ENCODE data around the gene LOXL3.
"Not testable (repeated sequence)": the region's sequence is repeated elsewhere in the genome, so short reads cannot be mapped to it uniquely, and the experiment has no call there.

The LOXL3 gene

GRCh38 chr2:74573747-74574562 is 20.2 kb upstream of the LOXL3 start:
- DNase-seq (ENCODE audit: low read depth in 2 of 2): no peak

GRCh38 chr2:74572178-74572925 is 18.6 kb upstream of the LOXL3 start:
- DNase-seq (ENCODE audit: low read depth in 2 of 2): no peak

GRCh38 chr2:74571058-74571457 is 17.3 kb upstream of the LOXL3 start:
- DNase-seq (ENCODE audit: low read depth in 2 of 2): no peak

- no peak for DNase-seq (ENCODE audit: low read depth in 2 of 2)
Observed at GRCh38 chr2:74569686-74570085, 15.9 kb upstream of the LOXL3 start.

- DNase-seq (ENCODE audit: low read depth in 2 of 2): no peak
Observed at GRCh38 chr2:74567881-74568280, 14.1 kb upstream of the LOXL3 start.

- no peak for DNase-seq (ENCODE audit: low read depth in 2 of 2)
Observed at GRCh38 chr2:74566754-74567085, 13.0 kb upstream of the LOXL3 start.

- DNase-seq (ENCODE audit: low read depth in 2 of 2): no peak
Observed at GRCh38 chr2:74566076-74566753, 12.5 kb upstream of the LOXL3 start.

- no peak for DNase-seq (ENCODE audit: low read depth in 2 of 2)
Observed at GRCh38 chr2:74564222-74564621, 10.5 kb upstream of the LOXL3 start.

- DNase-seq (ENCODE audit: low read depth in 2 of 2): no peak
Observed at GRCh38 chr2:74562126-74562775, 8.5 kb upstream of the LOXL3 start.

- not testable (repeated sequence) for DNase-seq (ENCODE audit: low read depth in 2 of 2)
Observed at GRCh38 chr2:74561022-74561421, 7.3 kb upstream of the LOXL3 start.

GRCh38 chr2:74560591-74560990 is 6.8 kb upstream of the LOXL3 start:
- DNase-seq (ENCODE audit: low read depth in 2 of 2): no peak

- no peak for DNase-seq (ENCODE audit: low read depth in 2 of 2)
Observed at GRCh38 chr2:74559912-74560311, 6.2 kb upstream of the LOXL3 start.

- no peak for DNase-seq (ENCODE audit: low read depth in 2 of 2)
Observed at GRCh38 chr2:74558284-74559230, 4.8 kb upstream of the LOXL3 start.

- no peak for DNase-seq (ENCODE audit: low read depth in 2 of 2)
Observed at GRCh38 chr2:74556831-74557370, 3.2 kb upstream of the LOXL3 start.

GRCh38 chr2:74556159-74556558 is 2.4 kb upstream of the LOXL3 start:
- no peak for DNase-seq (ENCODE audit: low read depth in 2 of 2)

- DNase-seq (ENCODE audit: low read depth in 2 of 2): no peak
Observed at GRCh38 chr2:74555610-74556103, 1.9 kb upstream of the LOXL3 start.

GRCh38 chr2:74554820-74555531 is 1.2 kb upstream of the LOXL3 start:
- peak in 1 of 2 donors; percentile 23 for DNase-seq (ENCODE audit: low read depth in 2 of 2)

GRCh38 chr2:74552914-74553811 is 579 bp downstream of the LOXL3 start:
- DNase-seq (ENCODE audit: low read depth in 2 of 2): no peak
